Thoracic aorta (tissue), 2 donors: ENCODE measurements around the gene TYRO3. TPM values are rescaled to one million over a fixed set of nuclear protein-coding genes. Genes with fewer than 3 reads are reported as not detected.

Source experiments
- ATAC-seq: fragments of 150-250 bp; one replicate; pipeline ENCODE4 v1.8.0; 2017; ENCODE audit warnings: low read depth; ENCODE audit not compliant: insufficient number of reproducible peaks, low FRiP score
- DNase-seq: peaks from one replicate; pipeline ENCODE4 v3.0.0-alpha.2; 2020; ENCODE audit warnings: low spot score
- H3K27ac ChIP-seq, 2 donors: fragments of 200-600 bp; sonication (generic); 1 replicate in 1 of 2; 2 replicates in 1 of 2; pipeline ENCODE4 v1.5.1; 2016; ENCODE audit warnings: mild to moderate bottlenecking in 2 of 2, moderate library complexity in 2 of 2
- H3K27me3 ChIP-seq: fragments of 200-600 bp; sonication (generic); replicated peaks from 2 replicates; pipeline ENCODE4 v1.6.0; 2016; ENCODE audit warnings: mild to moderate bottlenecking; ENCODE audit not compliant: insufficient read depth
- H3K36me3 ChIP-seq: fragments of 200-600 bp; sonication (generic); one replicate; pipeline ENCODE4 v1.5.1; 2016
- H3K4me1 ChIP-seq, 2 donors: fragments of 200-600 bp; sonication (generic); 1 replicate in 1 of 2; 2 replicates in 1 of 2; pipeline versions ENCODE4 v1.5.1 to v1.6.0; 2016; ENCODE audit warnings: low read depth in 2 of 2, mild to moderate bottlenecking in 1 of 2; ENCODE audit not compliant: control insufficient read depth in 1 of 2
- H3K4me3 ChIP-seq: fragments of 200-600 bp; sonication (generic); 2 replicates; pipeline ENCODE4 v1.5.1; 2016; ENCODE audit warnings: mild to moderate bottlenecking
- H3K9me3 ChIP-seq: fragments of 200-600 bp; sonication (generic); 2 replicates; pipeline ENCODE4 v1.5.1; 2016
- CTCF ChIP-seq: fragments of 200-600 bp; sonication (generic); IDR thresholded peaks from one replicate; pipeline ENCODE4 v1.5.1; 2019; ENCODE audit warnings: antibody characterized with exemption
- total RNA-seq, 2 donors: library from RNA; depleted of rRNA; stranded (reverse); fragments of >200 nt; gene quantifications; one replicate each; pipeline versions ENCODE4 v1.1.0 to v1.2.3, GENCODE V29; 2016

Gene TYRO3
- total RNA-seq, 2 donors from 2014 or later = 5.4 to 8.8 TPM

GRCh38 chr15:41610048-41610447 lies 51.0 kb downstream of the TYRO3 start:
- H3K9me3 ChIP-seq = no peaks in the 10 kb centered on the region
- no peak overlapping the region for H3K27ac ChIP-seq
- H3K27me3 ChIP-seq = no peaks in the 10 kb centered on the region
- H3K4me1 ChIP-seq = no peaks in the 10 kb centered on the region
- H3K36me3 ChIP-seq = no peaks in the 10 kb centered on the region
- no peak overlapping the region for H3K4me3 ChIP-seq
- ATAC-seq (no peak), DNase-seq (no peak)
- no peak for TF ChIP-seq CTCF

- H3K4me1 ChIP-seq = peaks cover 0 to 3% of the 10 kb centered on the region in 2 donors
- no peak for TF ChIP-seq CTCF
- H3K36me3 ChIP-seq = no peaks in the 10 kb centered on the region
- H3K4me3 ChIP-seq = peak overlapping the region; percentile 82
- no peaks in the 10 kb centered on the region for H3K27me3 ChIP-seq
- H3K27ac ChIP-seq = peak overlapping the region; percentile 74 to 87
- H3K9me3 ChIP-seq = no peaks in the 10 kb centered on the region
- DNase-seq (no peak), ATAC-seq (no peak)
Observed at GRCh38 chr15:41620536-41621199, 61.7 kb downstream of the TYRO3 start.

DNA sequence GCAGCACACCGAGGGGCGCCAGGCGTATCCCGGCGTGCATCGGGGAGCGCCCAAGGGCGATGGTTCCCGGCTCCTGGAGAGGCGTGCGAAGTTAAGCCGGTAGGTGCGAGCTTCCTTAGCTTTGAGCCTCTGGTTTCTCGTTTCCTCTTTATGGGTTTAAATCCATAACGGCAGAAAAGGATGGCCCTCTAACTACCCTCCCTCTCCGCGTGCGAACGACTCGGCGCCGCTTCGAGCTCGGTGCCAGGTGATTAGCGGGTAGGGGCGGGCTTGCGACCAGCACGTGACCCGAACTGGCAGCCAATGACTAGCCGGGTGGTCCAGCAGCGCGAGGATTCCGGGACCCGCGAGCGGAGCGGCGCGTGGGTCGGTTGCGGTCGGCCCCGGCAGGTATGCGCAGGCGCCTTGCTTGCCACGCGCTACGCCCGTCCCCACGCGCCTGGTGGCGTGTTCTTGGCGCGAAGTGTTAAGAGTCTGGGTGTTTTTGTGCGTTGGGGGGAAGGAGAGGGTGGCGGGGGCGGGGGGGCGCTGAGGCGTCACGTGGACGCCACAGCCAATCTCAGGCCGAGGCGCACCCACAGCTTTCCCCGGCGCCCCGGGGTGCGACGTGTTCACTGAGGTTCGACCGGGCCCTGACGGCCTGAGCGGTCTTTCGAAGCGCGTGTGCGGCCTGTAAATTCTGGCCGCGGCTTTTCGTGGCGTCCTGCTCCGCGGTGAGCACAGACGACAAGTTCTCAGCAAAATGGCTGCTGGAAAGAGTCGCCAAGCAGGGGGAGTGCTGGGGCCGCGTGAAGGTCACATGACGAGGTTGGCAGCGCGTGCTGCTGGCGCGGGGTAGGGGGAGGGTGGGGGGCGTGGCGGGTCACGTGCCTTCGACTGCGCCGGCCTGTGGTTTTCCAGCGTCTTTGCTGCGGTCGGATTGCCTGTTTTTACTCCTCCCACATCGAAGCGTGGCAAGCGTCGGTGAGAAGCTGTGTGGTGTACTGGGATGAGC lies 62.5 kb downstream of the TYRO3 start:
- H3K27ac ChIP-seq = peak overlapping the region; percentile 74 to 87
- ATAC-seq (peak; percentile 85), DNase-seq (peak; percentile 31)
- peaks cover 0 to 3% of the 10 kb centered on the region in 2 donors for H3K4me1 ChIP-seq
- no peak for TF ChIP-seq CTCF
- H3K9me3 ChIP-seq = no peaks in the 10 kb centered on the region
- peak overlapping the region; percentile 82 for H3K4me3 ChIP-seq
- no peaks in the 10 kb centered on the region for H3K36me3 ChIP-seq
- H3K27me3 ChIP-seq = no peaks in the 10 kb centered on the region

DNA sequence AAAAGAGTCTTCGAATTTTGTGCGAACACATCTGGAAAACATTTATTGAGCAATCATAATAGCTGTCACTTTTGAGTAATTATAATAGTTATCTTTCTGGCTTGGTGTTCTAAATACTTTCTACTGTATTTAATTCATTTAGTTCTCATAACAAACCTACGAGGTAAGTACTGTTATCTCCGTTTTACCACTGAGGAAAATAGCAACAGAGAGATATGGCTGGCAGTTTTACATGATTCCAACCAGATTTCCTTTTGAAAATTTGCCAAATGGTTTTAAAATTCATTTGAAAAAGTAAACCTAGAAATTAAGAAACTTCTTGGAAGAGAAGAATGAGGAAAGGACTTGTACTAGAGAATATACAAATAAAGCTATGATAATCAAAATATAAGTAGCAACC lies 63.9 kb downstream of the TYRO3 start:
- no peak overlapping the region for H3K27ac ChIP-seq
- H3K9me3 ChIP-seq = no peaks in the 10 kb centered on the region
- no peak for ATAC-seq
- no peak overlapping the region for H3K4me3 ChIP-seq
- no peak for DNase-seq
- H3K4me1 ChIP-seq = peaks cover 0 to 3% of the 10 kb centered on the region in 2 donors
- H3K27me3 ChIP-seq = no peaks in the 10 kb centered on the region
- no peak for TF ChIP-seq CTCF
- H3K36me3 ChIP-seq = no peaks in the 10 kb centered on the region

DNA sequence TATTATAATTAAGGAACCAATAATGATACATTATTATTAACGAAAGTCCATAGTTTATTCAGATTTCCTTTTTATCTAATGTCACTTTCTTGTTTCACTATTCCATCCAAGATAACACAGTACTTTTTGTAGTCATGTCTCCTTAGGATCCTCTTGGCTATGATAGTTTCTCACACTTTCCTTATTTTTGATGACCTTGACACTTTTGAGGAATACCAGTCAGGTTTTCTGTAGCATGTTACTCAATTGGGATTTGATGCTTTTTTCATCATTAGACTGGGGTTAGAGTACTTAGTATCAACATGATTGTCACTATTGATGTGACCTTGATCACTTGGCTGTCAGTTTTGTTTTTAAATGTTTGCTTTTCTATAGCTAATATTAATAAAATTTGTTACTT lies 68.2 kb downstream of the TYRO3 start:
- no peaks in the 10 kb centered on the region for H3K36me3 ChIP-seq
- no peak for DNase-seq
- no peak overlapping the region for H3K27ac ChIP-seq
- ATAC-seq = no peak
- TF ChIP-seq CTCF = no peak
- no peaks in the 10 kb centered on the region for H3K27me3 ChIP-seq
- no peaks in the 10 kb centered on the region for H3K9me3 ChIP-seq
- H3K4me3 ChIP-seq = no peak overlapping the region
- H3K4me1 ChIP-seq = no peaks in the 10 kb centered on the region
